Kidney (tissue), 14 donors: ENCODE data around the gene TMEM107. TPM values are rescaled to one million over a fixed set of nuclear protein-coding genes. Genes with fewer than 3 reads are reported as not detected.

ENCODE experiments used
- DNase-seq, 5 donors: peaks; one replicate each; pipeline ENCODE4 v3.0.0-alpha.2; 2013 to 2020
- FAIRE-seq: peaks from 2 replicates; lab custom pipeline; 2012; peaks lifted over from hg19 to GRCh38; lab: Jason Lieb, UNC
- H3K27ac ChIP-seq, 2 donors: one replicate each; pipeline ENCODE4 v1.7.0; 2013; ENCODE audit warnings: low read depth in 2 of 2, low read length in 2 of 2, inconsistent platforms in 1 of 2
- H3K27me3 ChIP-seq: one replicate; pipeline ENCODE4 v1.7.1; 2013; ENCODE audit warnings: low read length, inconsistent platforms; ENCODE audit not compliant: control insufficient read depth, insufficient read depth
- H3K36me3 ChIP-seq, 3 donors: one replicate each; pipeline versions ENCODE4 v1.7.0 to v1.7.1; 2013; ENCODE audit warnings: low read length in 3 of 3, control low read depth in 1 of 3, inconsistent platforms in 1 of 3; ENCODE audit not compliant: insufficient read depth in 3 of 3, control insufficient read depth in 2 of 3
- H3K4me1 ChIP-seq, 3 donors: one replicate each; pipeline versions ENCODE4 v1.7.0 to v1.7.1; 2013; ENCODE audit warnings: low read length in 3 of 3, inconsistent platforms in 1 of 3, low read depth in 1 of 3; ENCODE audit not compliant: control insufficient read depth in 2 of 3, insufficient read depth in 2 of 3
- H3K4me3 ChIP-seq, 3 donors: one replicate each; pipeline versions ENCODE4 v1.7.0 to v1.8.1; 2013; ENCODE audit warnings: low read length in 3 of 3, control low read depth in 1 of 3, inconsistent platforms in 1 of 3
- H3K9ac ChIP-seq, 3 donors: one replicate each; pipeline versions ENCODE4 v1.7.0 to v1.7.1; 2013; ENCODE audit warnings: low read length in 3 of 3, control low read depth in 1 of 3, inconsistent platforms in 1 of 3
- H3K9me3 ChIP-seq, 3 donors: one replicate each; pipeline versions ENCODE4 v1.7.0 to v1.7.1; 2013; ENCODE audit warnings: low read length in 3 of 3, control low read depth in 1 of 3, inconsistent platforms in 1 of 3; ENCODE audit not compliant: control insufficient read depth in 2 of 3, insufficient read depth in 1 of 3
- CTCF ChIP-seq: IDR thresholded peaks from 3 replicates; pipeline ENCODE4 v1.5.1; 2012; ENCODE audit warnings: mild to moderate bottlenecking, moderate library complexity, borderline replicate concordance; ENCODE audit not compliant: insufficient read depth; ENCODE audit errors: extremely low read depth
- intact Hi-C: fragments of 100-400 bp; cut with DNase I; formaldehyde crosslinking; loops from one replicate; pipeline ENCODE4 v1.11.1; 2022
- polyA plus RNA-seq: library from polyadenylated mRNA; stranded (reverse); fragments of 350-450 nt; fragmentation: Illumina TruSeq; extraction: RNeasy Lipid Tissue Mini Kit (QIAGEN cat#74804); gene quantifications from one replicate; pipeline ENCODE4 v1.2.3, GENCODE V29; 2014; ENCODE audit warnings: low read depth, low replicate concordance; ENCODE audit not compliant: insufficient read depth
- total RNA-seq: library from RNA; stranded (reverse); fragmentation: NEBNext Ultra II Directional; extraction: Animal tissue kit (Norgen Biotek cat#: 25700); gene quantifications from one replicate; pipeline ENCODE4 v1.2.1, GENCODE V29; 2021
- donor health status: control.
- donor health status: control.
- donor health status: control.
- donor health status: control.
- donor health status: control.
- donor health status: DM: yes; HTN: yes; CAD: no.
- donor health status: Normal renal cell carcinoma (clear cell type).

Gene TMEM107
- total and polyA plus RNA-seq, 2 donors from 2014 or later = 23.4 to 24.6 TPM

GRCh38 chr17:8186446-8186786 lies 10.2 kb upstream of the TMEM107 start:
- Histone ChIP-seq H3K9me3 (no peaks in the 10 kb centered on the region), H3K36me3 (no peaks in the 10 kb centered on the region), H3K9ac (peak overlapping the region; percentile 94 to 99 (median 98)), H3K4me1 (peaks cover 8 to 25% (median 16%) of the 10 kb centered on the region in 3 donors), H3K27ac (peak overlapping the region; percentile 89 to 99), H3K27me3 (no peaks in the 10 kb centered on the region), H3K4me3 (peak overlapping the region; percentile 90 to 99 (median 95))
- intact Hi-C loops = loop anchor here (10.0 kb wide), 1 partner anchor 62 kb away; the partner anchor contains the start of gene HES7
- TF ChIP-seq CTCF = no peak
- FAIRE-seq = no peak
- no peak for DNase-seq

- no peak for TF ChIP-seq CTCF
- FAIRE-seq = no peak
- Histone ChIP-seq H3K9me3 (no peaks in the 10 kb centered on the region), H3K27me3 (no peaks in the 10 kb centered on the region), H3K4me1 (peaks cover 8 to 24% (median 15%) of the 10 kb centered on the region in 3 donors), H3K27ac (peak overlapping the region; percentile 89 to 99), H3K9ac (peak overlapping the region; percentile 94 to 99 (median 98)), H3K36me3 (no peaks in the 10 kb centered on the region), H3K4me3 (peak overlapping the region; percentile 90 to 99 (median 95))
- peak; percentile 89 to 96 (median 92) for DNase-seq
- intact Hi-C loops = loop anchor here (10.0 kb wide), 1 partner anchor 61 kb away; the partner anchor contains the start of gene HES7
These were observed 9.6 kb upstream of the TMEM107 start for GRCh38 chr17:8185582-8186445.

- intact Hi-C loops = no loop called here
- no peaks in the 10 kb centered on the region for H3K9me3 ChIP-seq
- no peaks in the 10 kb centered on the region for H3K27me3 ChIP-seq
- no peaks in the 10 kb centered on the region for H3K36me3 ChIP-seq
- H3K4me1 ChIP-seq = peaks cover 0 to 24% (median 11%) of the 10 kb centered on the region in 3 donors
- H3K9ac ChIP-seq = peak overlapping the region in 2 of 3 donors; percentile 48 to 95
- H3K4me3 ChIP-seq = peak overlapping the region; percentile 67 to 89 (median 79)
- peak overlapping the region; percentile 85 to 88 for H3K27ac ChIP-seq
- no peak for TF ChIP-seq CTCF
- peak in 2 of 5 donors; percentile 58 to 65 for DNase-seq
- FAIRE-seq = no peak
These were observed 985 bp upstream of the TMEM107 start for GRCh38 chr17:8176998-8177731.
